ENCODE measurements around the gene TMEM9.

The TMEM9 gene

GRCh38 chr1:201172326-201172725 lies 18.1 kb upstream of the TMEM9 start:
- POLR2A ChIA-PET (ENCODE audit: low non-redundant PET) = no interaction called here
- no peak overlapping the region for H3K27ac ChIP-seq
- DNase-seq (ENCODE audit: low spot score) = no peak
- CTCF ChIA-PET = interaction anchor here (0.6 to 1.9 kb wide), 3 partner anchors 16 to 18 kb away, joined by 4 to 14 read pairs (median 7); partner anchors contain the start of genes IGFN1 and TMEM9
- TF ChIP-seq CTCF (conservative IDR thresholded peaks at IDR 0.05; ENCODE audit: low read depth) = no peak

- ChIA-PET CTCF (interaction anchor here (0.7 to 3.3 kb wide), 5 partner anchors 14 to 148 kb away, joined by 4 to 21 read pairs (median 7); partner anchors contain the start of genes IGFN1, KIF21B and TMEM9), POLR2A (ENCODE audit: low non-redundant PET) (no interaction called here)
- 0 out of 2 replicates have a peak, but pooled peaks have one; percentile 16 for TF ChIP-seq CTCF (conservative IDR thresholded peaks at IDR 0.05; ENCODE audit: low read depth)
- H3K27ac ChIP-seq = peak overlapping the region; percentile 75
- DNase-seq (ENCODE audit: low spot score) = no peak
Observed at GRCh38 chr1:201171063-201172036, 17.1 kb upstream of the TMEM9 start.

- H3K27ac ChIP-seq = peak overlapping the region; percentile 75
- CTCF ChIA-PET = interaction anchor here (0.7 to 3.3 kb wide), 5 partner anchors 14 to 147 kb away, joined by 4 to 21 read pairs (median 7); partner anchors contain the start of genes IGFN1, KIF21B and TMEM9
- peak; percentile 99 for DNase-seq (ENCODE audit: low spot score)
- POLR2A ChIA-PET (ENCODE audit: low non-redundant PET) = no interaction called here
- no peak for TF ChIP-seq CTCF (conservative IDR thresholded peaks at IDR 0.05; ENCODE audit: low read depth)
Observed at GRCh38 chr1:201170533-201171062, 16.3 kb upstream of the TMEM9 start.

GRCh38 chr1:201169971-201170532 lies 15.8 kb upstream of the TMEM9 start:
- ChIA-PET POLR2A (ENCODE audit: low non-redundant PET) (no interaction called here), CTCF (interaction anchor here (1.3 to 3.3 kb wide), 2 partner anchors 11 to 15 kb away, joined by 5 to 21 read pairs; no protein-coding TSS in a partner anchor)
- H3K27ac ChIP-seq = peak overlapping the region; percentile 75
- no peak for DNase-seq (ENCODE audit: low spot score)
- TF ChIP-seq CTCF (conservative IDR thresholded peaks at IDR 0.05; ENCODE audit: low read depth) = no peak

- DNase-seq (ENCODE audit: low spot score) = no peak
- ChIA-PET POLR2A (ENCODE audit: low non-redundant PET) (no interaction called here), CTCF (interaction anchor here (0.6 to 3.3 kb wide), 5 partner anchors 10 to 1621 kb away, joined by 3 to 21 read pairs (median 3); no protein-coding TSS in a partner anchor)
- no peak overlapping the region for H3K27ac ChIP-seq
- no peak for TF ChIP-seq CTCF (conservative IDR thresholded peaks at IDR 0.05; ENCODE audit: low read depth)
Observed at GRCh38 chr1:201169203-201169602, 14.9 kb upstream of the TMEM9 start.

Measured in RWPE1 (cell line).